Neuronal stem cell (in vitro differentiated cells): ENCODE measurements around the gene GABBR1. TPM values are rescaled to one million over a fixed set of nuclear protein-coding genes. Genes with fewer than 3 reads are reported as not detected.

Experiments
- DNase-seq: peaks from one replicate; pipeline ENCODE4 v3.0.0-alpha.2; 2013; ENCODE audit warnings: low spot score
- H2AFZ ChIP-seq: one replicate; pipeline ENCODE4 v1.6.1; 2013; ENCODE audit warnings: mild to moderate bottlenecking, low read length, inconsistent platforms
- H2AK5ac ChIP-seq: 2 replicates; pipeline ENCODE4 v1.6.1; 2013; ENCODE audit warnings: low read depth, mild to moderate bottlenecking, inconsistent platforms, low read length, moderate library complexity, mixed read lengths
- H2BK120ac ChIP-seq: 2 replicates; pipeline ENCODE4 v1.6.1; 2013; ENCODE audit warnings: low read depth, mild to moderate bottlenecking, inconsistent platforms, low read length, moderate library complexity, mixed read lengths
- H2BK12ac ChIP-seq: one replicate; pipeline ENCODE4 v1.6.1; 2013; ENCODE audit warnings: low read length, inconsistent platforms
- H2BK15ac ChIP-seq: 2 replicates; pipeline ENCODE4 v1.6.1; 2013; ENCODE audit warnings: mild to moderate bottlenecking, low read length, inconsistent platforms, mixed read lengths
- H2BK5ac ChIP-seq: one replicate; pipeline ENCODE4 v1.6.1; 2013; ENCODE audit warnings: inconsistent platforms, mild to moderate bottlenecking, low read length, moderate library complexity
- H3K14ac ChIP-seq: one replicate; pipeline ENCODE4 v1.6.1; 2013; ENCODE audit warnings: low read length, inconsistent platforms
- H3K18ac ChIP-seq: 2 replicates; pipeline ENCODE4 v1.6.1; 2013; ENCODE audit warnings: low read length, inconsistent platforms
- H3K23ac ChIP-seq: 2 replicates; pipeline ENCODE4 v1.6.1; 2013; ENCODE audit warnings: low read depth, mild to moderate bottlenecking, mixed read lengths, low read length, inconsistent platforms; ENCODE audit not compliant: poor library complexity
- H3K27ac ChIP-seq: replicated peaks from 3 replicates; pipeline ENCODE4 v1.5.1; 2013; ENCODE audit warnings: low read length, inconsistent platforms
- H3K27me3 ChIP-seq, 3 experiments: 2 replicates each; pipeline ENCODE4 v1.6.1; 2013; ENCODE audit warnings: low read length in 3 of 3, mild to moderate bottlenecking in 2 of 3, inconsistent platforms in 1 of 3, low read depth in 1 of 3, mixed read lengths in 1 of 3, moderate library complexity in 1 of 3; ENCODE audit not compliant: control insufficient read depth in 3 of 3, insufficient read depth in 3 of 3
- H3K36me3 ChIP-seq, 2 donors: replicated peaks in 1 of 2; 2 replicates each; pipeline ENCODE4 v1.6.1; 2013; ENCODE audit warnings: low read length in 2 of 2; ENCODE audit not compliant: control insufficient read depth in 2 of 2, insufficient read depth in 2 of 2
- H3K4ac ChIP-seq: 2 replicates; pipeline ENCODE4 v1.6.1; 2013; ENCODE audit warnings: inconsistent platforms, mild to moderate bottlenecking, low read length, moderate library complexity
- H3K4me1 ChIP-seq, 2 donors: 1 replicate in 1 of 2; 2 replicates in 1 of 2; pipeline ENCODE4 v1.6.1; 2013; ENCODE audit warnings: low read length in 2 of 2, low read depth in 1 of 2; ENCODE audit not compliant: control insufficient read depth in 2 of 2, insufficient read depth in 1 of 2
- H3K4me2 ChIP-seq: one replicate; pipeline ENCODE4 v1.6.1; 2013; ENCODE audit warnings: mild to moderate bottlenecking, low read length, inconsistent platforms; ENCODE audit not compliant: insufficient read depth, poor library complexity, severe bottlenecking
- H3K4me3 ChIP-seq, 2 donors: 2 replicates each; pipeline ENCODE4 v1.5.1; 2013; ENCODE audit warnings: low read length in 2 of 2, mild to moderate bottlenecking in 2 of 2, inconsistent platforms in 1 of 2, moderate library complexity in 1 of 2
- H3K79me1 ChIP-seq: one replicate; pipeline ENCODE4 v1.6.1; 2013; ENCODE audit warnings: low read depth, mild to moderate bottlenecking, inconsistent platforms, low read length, moderate library complexity
- H3K9ac ChIP-seq: one replicate; pipeline ENCODE4 v1.6.1; 2013; ENCODE audit warnings: mild to moderate bottlenecking, low read depth, low read length, inconsistent platforms; ENCODE audit not compliant: poor library complexity
- H3K9me3 ChIP-seq, 2 donors: replicated peaks in 1 of 2; 2 replicates each; pipeline versions ENCODE3 to v1.6.1; 2013; ENCODE audit warnings: low read length in 2 of 2, mild to moderate bottlenecking in 2 of 2, inconsistent platforms in 1 of 2, low read depth in 1 of 2, mixed read lengths in 1 of 2, moderate library complexity in 1 of 2; ENCODE audit not compliant: control insufficient read depth in 2 of 2, insufficient read depth in 1 of 2
- H4K8ac ChIP-seq: one replicate; pipeline ENCODE4 v1.6.1; 2013; ENCODE audit warnings: low read depth, mild to moderate bottlenecking, inconsistent platforms, low read length, moderate library complexity
- H4K91ac ChIP-seq: one replicate; pipeline ENCODE4 v1.6.1; 2013; ENCODE audit warnings: low read length, low read depth, mild to moderate bottlenecking, inconsistent platforms; ENCODE audit not compliant: poor library complexity
- WGBS, 2 donors: extraction: QIAGEN DNeasy Blood & Tissue Kit; methylation state at CpG; one replicate each; pipeline ENCODE4 v1.1.7; 2013; ENCODE audit warnings: missing lambda C conversion rate in 2 of 2, mixed read lengths in 1 of 2; ENCODE audit not compliant: insufficient read length in 2 of 2, insufficient replicate concordance in 1 of 2; ENCODE audit errors: extremely low coverage in 2 of 2; 5-methylcytosine and 5-hydroxymethylcytosine counted together
- polyA plus RNA-seq, 2 experiments: library from polyadenylated mRNA; stranded (reverse); fragments of 200-250 nt; gene quantifications; one replicate each; pipeline ENCODE4 v1.2.3, GENCODE V29; 2013

The GABBR1 gene
- 36.7 TPM for polyA plus RNA-seq (2013, experiment 1 of 2)
- 37.1 TPM for polyA plus RNA-seq (2013, experiment 2 of 2)

DNA sequence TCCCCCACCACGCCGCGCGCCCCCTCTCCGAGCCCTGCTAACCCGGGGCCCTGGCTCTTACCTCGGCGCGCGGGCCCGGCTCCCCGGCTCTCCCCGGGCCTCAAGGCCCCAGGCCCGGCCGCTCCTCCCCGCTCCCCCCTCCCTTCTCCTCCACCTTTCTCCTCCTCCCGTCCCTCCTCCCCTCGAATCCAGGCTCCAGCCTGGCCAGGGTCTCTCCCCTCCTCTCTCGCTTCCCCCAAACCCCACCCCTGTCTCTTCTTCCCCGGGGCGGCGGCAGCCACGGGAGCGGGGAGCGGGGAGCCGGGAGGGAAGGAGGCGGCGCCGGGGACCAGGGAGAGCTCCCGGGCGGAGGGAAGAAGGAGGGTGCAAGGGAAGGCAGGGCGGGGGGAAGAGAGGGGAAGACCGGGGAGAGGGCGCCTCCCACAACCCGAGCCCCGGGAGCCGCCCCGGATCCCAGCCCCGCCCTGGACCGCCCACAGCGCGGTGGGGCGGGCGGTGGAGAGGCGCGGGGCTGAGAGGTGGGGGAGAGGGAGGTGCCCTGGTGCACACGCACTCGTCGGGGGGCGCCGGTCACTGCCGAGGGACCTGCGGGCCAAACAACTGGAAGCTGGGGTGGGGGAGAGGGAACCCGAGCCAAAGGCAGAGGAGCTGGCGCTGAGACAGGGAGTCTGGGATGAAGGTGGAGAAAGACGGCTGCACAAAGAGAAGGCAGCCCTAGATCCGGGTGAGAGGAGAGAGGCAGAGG lies at the start of gene GABBR1:
TSS of gene GABBR1 (minus strand) at position 395 of the 745 bp plus-strand sequence. CDS start 798 bp downstream, outside the sequence.
- Histone ChIP-seq H3K14ac (no peak within 1 kb of the TSS), H2BK12ac (no peak within 1 kb of the TSS), H2AK5ac (peak within 1 kb of the TSS; percentile 78), H3K4ac (peak within 1 kb of the TSS; percentile 81), H3K79me1 (peaks cover 5% of the 10 kb centered on the region), H2AFZ (peak within 1 kb of the TSS; percentile 91), H3K4me1 (peaks cover 24 to 29% of the 10 kb centered on the region in 2 donors), H3K4me2 (peak within 1 kb of the TSS; percentile 68), H2BK120ac (peak within 1 kb of the TSS; percentile 2), H2BK15ac (peak within 1 kb of the TSS; percentile 53), H3K9ac (peak within 1 kb of the TSS; percentile 90), H3K27ac (peak within 1 kb of the TSS; percentile 96), H3K23ac (peak within 1 kb of the TSS; percentile 94), H4K91ac (no peak within 1 kb of the TSS), H3K9me3 (no peaks in the 10 kb centered on the region), H3K36me3 (peaks cover 2 to 5% of the 10 kb centered on the region in 2 donors), H3K4me3 (peak within 1 kb of the TSS; percentile 67 to 92), H2BK5ac (peak within 1 kb of the TSS; percentile 82), H3K27me3 (no peaks in the 10 kb centered on the region), H4K8ac (no peak within 1 kb of the TSS), H3K18ac (peak within 1 kb of the TSS; percentile 94)
- WGBS, 2 donors, result no CpG with 5 or more reads among the region's 57 CpGs
- peak; percentile 89 for DNase-seq

DNA sequence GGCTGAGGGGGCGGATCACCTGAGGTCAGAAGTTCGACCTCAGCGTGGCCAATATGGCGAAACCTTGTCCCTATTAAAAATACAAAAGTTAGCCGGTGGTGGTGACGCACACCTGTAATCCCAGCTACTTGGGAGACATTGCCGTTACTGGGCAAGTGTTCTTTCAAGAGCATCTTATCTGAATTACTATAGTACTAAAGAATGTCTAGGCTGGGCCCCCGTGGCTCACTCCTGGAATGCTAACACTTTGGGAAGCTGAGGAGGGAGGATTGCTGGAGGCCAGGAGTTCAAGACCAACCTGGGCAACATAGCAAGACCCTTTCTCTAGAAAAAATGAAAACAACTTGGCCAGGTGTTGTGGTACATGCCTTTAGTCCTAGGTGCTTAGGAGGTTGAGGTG lies 48.8 kb upstream of the GABBR1 start:
- H4K8ac ChIP-seq, result no peak overlapping the region
- H3K4me3 ChIP-seq, result no peak overlapping the region
- no peak overlapping the region for H2AK5ac ChIP-seq
- H2BK120ac ChIP-seq, result no peak overlapping the region
- peaks cover 0 to 6% (median 0%) of the 10 kb centered on the region in 3 experiments for H3K27me3 ChIP-seq
- no peaks in the 10 kb centered on the region for H3K79me1 ChIP-seq
- no peak overlapping the region for H3K23ac ChIP-seq
- no peak overlapping the region for H3K4ac ChIP-seq
- H2BK5ac ChIP-seq, result no peak overlapping the region
- H2BK15ac ChIP-seq, result no peak overlapping the region
- H3K4me1 ChIP-seq, result peaks cover 0 to 2% of the 10 kb centered on the region in 2 donors
- H3K36me3 ChIP-seq, result no peaks in the 10 kb centered on the region
- H3K9me3 ChIP-seq, result no peaks in the 10 kb centered on the region
- no peak overlapping the region for H3K9ac ChIP-seq
- H2AFZ ChIP-seq, result no peak overlapping the region
- no peak overlapping the region for H3K4me2 ChIP-seq
- H3K27ac ChIP-seq, result no peak overlapping the region
- H4K91ac ChIP-seq, result no peak overlapping the region
- H2BK12ac ChIP-seq, result no peak overlapping the region
- H3K14ac ChIP-seq, result no peak overlapping the region
- WGBS, 2 donors, result no CpG with 5 or more reads among the region's 8 CpGs
- H3K18ac ChIP-seq, result no peak overlapping the region
- no peak for DNase-seq

DNA sequence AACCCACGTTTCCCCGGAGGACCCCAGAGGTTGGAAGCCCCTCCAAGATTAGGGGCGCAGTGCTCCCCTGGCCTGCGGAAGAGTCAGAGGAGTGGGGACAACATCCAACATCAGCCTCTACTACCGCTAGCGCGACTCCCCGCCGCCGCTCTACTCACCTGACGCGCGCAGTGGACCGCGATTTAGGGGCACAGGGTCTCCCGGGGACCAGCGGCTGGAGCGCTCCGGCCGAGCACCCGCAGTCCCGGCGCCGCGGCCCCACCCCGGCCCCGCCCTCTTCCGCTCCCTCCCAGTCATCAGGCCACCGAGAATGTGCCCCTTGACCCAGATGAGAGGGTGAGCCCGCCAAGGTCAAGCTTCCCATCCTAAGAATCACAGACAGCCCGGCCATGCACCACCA lies 47.9 kb upstream of the GABBR1 start, which contains the start of gene ZFP57:
TSS of gene ZFP57 (minus strand) at position 249 of the 400 bp plus-strand sequence. CDS start 4,149 bp downstream, outside the sequence.
- Histone ChIP-seq H3K79me1 (no peaks in the 10 kb centered on the region), H3K9ac (no peak within 1 kb of the TSS), H2AK5ac (peak within 1 kb of the TSS; percentile 61), H3K23ac (no peak within 1 kb of the TSS), H3K4me2 (no peak within 1 kb of the TSS), H2BK120ac (no peak within 1 kb of the TSS), H3K14ac (no peak within 1 kb of the TSS), H3K4me3 (no peak within 1 kb of the TSS), H2BK12ac (peak within 1 kb of the TSS; percentile 18), H2BK15ac (no peak within 1 kb of the TSS), H3K18ac (peak within 1 kb of the TSS; percentile 74), H2AFZ (no peak within 1 kb of the TSS), H3K36me3 (no peaks in the 10 kb centered on the region), H3K4ac (no peak within 1 kb of the TSS), H3K9me3 (no peaks in the 10 kb centered on the region), H4K8ac (no peak within 1 kb of the TSS), H3K27ac (no peak within 1 kb of the TSS), H3K27me3 (peaks cover 0 to 6% (median 0%) of the 10 kb centered on the region in 3 experiments), H3K4me1 (peaks cover 0 to 2% of the 10 kb centered on the region in 2 donors), H2BK5ac (no peak within 1 kb of the TSS), H4K91ac (no peak within 1 kb of the TSS)
- no peak for DNase-seq
- whole genome bisulfite sequencing, 2 donors, result no CpG with 5 or more reads among the region's 31 CpGs

- H3K79me1 ChIP-seq, result no peaks in the 10 kb centered on the region
- no peak overlapping the region for H2BK120ac ChIP-seq
- H3K4me1 ChIP-seq, result peaks cover 0 to 2% of the 10 kb centered on the region in 2 donors
- H4K8ac ChIP-seq, result no peak overlapping the region
- peak overlapping the region; percentile 67 for H3K18ac ChIP-seq
- H3K9me3 ChIP-seq, result no peaks in the 10 kb centered on the region
- no peak overlapping the region for H3K4ac ChIP-seq
- H3K36me3 ChIP-seq, result no peaks in the 10 kb centered on the region
- H2BK12ac ChIP-seq, result peak overlapping the region; percentile 18
- DNase-seq, result no peak
- H2BK5ac ChIP-seq, result no peak overlapping the region
- H2AFZ ChIP-seq, result no peak overlapping the region
- H2AK5ac ChIP-seq, result peak overlapping the region; percentile 61
- no peak overlapping the region for H4K91ac ChIP-seq
- no peak overlapping the region for H3K9ac ChIP-seq
- peaks cover 0 to under 1% (median 0%) of the 10 kb centered on the region in 3 experiments for H3K27me3 ChIP-seq
- no peak overlapping the region for H3K4me2 ChIP-seq
- H3K27ac ChIP-seq, result no peak overlapping the region
- H3K4me3 ChIP-seq, result no peak overlapping the region
- H2BK15ac ChIP-seq, result no peak overlapping the region
- no peak overlapping the region for H3K23ac ChIP-seq
- no CpG with 5 or more reads among the region's 24 CpGs for WGBS, 2 donors
- no peak overlapping the region for H3K14ac ChIP-seq
Observed at GRCh38 chr6:29680416-29680815, 47.4 kb upstream of the GABBR1 start.
